Fibroblast of mammary gland (primary cell): ENCODE results near the gene TRAPPC11.

Experiments used
- DNase-seq: peaks from one replicate; pipeline ENCODE4 v3.0.0-alpha.2; 2010; ENCODE audit warnings: low read depth
- H3K4me3 ChIP-seq: 2 replicates; pipeline ENCODE4 v1.5.1; 2011; ENCODE audit warnings: low read depth, mild to moderate bottlenecking, low read length, moderate library complexity; ENCODE audit not compliant: control insufficient read depth
- TF ChIP-seq, protein P1 (sequence below): conservative IDR thresholded peaks from 2 replicates; pipeline ENCODE4 v1.5.1; 2011; ENCODE audit warnings: low read depth, low read length, inconsistent platforms; ENCODE audit not compliant: control insufficient read depth, insufficient read depth

The TRAPPC11 gene

DNA sequence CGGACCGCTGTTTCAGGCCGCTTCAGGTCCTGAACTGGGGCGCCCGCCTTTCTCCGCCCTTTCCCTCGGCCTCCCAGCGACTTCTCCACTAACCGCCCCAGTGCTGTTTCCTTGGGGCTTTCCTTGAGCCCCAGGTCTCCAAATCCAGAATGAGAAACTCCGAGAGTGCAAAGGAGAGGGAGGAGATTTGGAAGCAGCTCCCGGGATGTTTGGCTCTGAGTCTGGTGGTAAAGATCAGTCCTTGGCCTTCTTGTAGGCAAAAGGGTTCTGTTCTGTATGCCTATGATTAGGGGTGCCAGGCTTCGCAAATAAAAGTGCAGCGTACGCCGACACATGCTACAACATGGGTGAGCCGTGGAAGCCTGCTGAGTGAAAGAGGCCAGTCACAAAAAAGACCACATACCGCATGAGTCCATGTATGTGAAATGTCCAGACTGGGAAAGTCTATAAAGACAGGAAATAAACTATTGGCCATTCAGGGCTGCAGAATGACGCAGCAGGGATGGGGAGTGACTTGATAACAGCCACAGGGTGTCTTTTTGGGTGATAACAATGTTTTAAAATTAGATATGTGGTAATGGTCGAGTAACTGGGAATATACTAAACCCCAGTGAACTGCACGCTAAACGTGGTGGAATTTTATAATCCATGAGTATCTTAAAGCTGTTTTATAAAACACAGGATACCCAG, 99.8 kb downstream of the TRAPPC11 start:
- no peak for DNase-seq
- TF ChIP-seq, protein P1, sequence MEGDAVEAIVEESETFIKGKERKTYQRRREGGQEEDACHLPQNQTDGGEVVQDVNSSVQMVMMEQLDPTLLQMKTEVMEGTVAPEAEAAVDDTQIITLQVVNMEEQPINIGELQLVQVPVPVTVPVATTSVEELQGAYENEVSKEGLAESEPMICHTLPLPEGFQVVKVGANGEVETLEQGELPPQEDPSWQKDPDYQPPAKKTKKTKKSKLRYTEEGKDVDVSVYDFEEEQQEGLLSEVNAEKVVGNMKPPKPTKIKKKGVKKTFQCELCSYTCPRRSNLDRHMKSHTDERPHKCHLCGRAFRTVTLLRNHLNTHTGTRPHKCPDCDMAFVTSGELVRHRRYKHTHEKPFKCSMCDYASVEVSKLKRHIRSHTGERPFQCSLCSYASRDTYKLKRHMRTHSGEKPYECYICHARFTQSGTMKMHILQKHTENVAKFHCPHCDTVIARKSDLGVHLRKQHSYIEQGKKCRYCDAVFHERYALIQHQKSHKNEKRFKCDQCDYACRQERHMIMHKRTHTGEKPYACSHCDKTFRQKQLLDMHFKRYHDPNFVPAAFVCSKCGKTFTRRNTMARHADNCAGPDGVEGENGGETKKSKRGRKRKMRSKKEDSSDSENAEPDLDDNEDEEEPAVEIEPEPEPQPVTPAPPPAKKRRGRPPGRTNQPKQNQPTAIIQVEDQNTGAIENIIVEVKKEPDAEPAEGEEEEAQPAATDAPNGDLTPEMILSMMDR, result no peak
- no peak overlapping the region for H3K4me3 ChIP-seq

DNA sequence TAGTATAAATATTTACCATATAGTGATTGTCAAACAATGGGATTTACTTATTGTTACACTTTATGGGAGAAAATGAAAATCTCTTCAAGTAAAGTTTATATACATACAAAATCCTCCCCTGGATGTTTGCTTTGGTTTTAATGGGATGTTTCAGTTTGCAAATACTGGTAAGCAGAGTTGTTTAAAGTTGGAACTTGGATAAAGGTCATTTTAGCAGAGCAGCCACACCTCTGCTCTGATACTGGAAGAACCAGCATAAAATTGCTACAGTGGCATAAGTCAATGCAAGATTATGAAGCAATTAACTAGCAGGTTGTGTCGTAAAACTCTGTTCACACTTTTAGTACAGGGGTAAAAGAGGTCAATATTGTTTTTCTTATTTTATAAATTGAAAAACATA, 101.2 kb downstream of the TRAPPC11 start:
- H3K4me3 ChIP-seq, result no peak overlapping the region
- TF ChIP-seq, protein P1, result no peak
- no peak for DNase-seq
